Measurements from ENCODE around the gene NADSYN1.
"Not testable (repeated sequence)": the region's sequence is repeated elsewhere in the genome, so short reads cannot be mapped to it uniquely, and the experiment has no call there.

Gene NADSYN1

DNA sequence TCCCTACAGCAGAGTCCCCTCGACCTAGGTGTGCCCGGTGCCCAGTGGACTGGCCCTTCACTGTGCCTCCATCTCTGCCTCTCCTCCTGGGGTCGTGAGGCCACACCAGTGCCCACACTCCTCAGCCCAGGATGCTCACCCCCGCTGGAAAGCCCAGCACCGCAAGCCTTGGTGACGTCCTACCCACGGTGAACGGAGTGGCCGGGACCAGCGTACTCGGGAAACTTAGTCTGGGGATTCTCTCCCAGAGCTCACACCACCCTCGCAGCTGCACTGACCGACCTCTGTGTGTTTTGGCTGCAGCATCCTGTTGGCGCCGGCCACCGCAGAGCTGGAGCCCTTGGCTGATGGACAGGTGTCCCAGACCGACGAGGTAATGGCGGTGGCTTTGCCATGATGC lies 38.5 kb downstream of the NADSYN1 start:
- no peak for DNase-seq (ENCODE audit: low spot score)

DNA sequence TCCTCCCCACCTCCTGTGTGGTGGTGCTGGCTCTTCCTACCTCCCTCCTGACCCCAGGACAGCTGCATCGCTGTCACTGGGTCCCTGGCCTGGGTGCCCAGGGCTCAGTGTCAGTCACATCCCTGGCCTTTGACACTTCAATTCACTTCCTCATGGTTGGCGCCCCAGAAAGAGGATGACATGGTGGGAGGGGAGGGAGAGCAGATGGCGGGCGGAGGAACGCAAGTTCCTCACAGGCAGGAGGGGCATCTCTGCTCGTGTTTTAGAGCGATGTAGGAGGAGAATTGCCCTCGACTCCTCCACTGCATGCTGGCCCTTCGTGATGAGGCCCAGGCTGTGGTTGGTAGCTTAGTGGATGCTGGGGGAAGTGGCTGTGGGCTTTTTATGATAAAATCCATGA lies 38.9 kb downstream of the NADSYN1 start:
- no peak for DNase-seq (ENCODE audit: low spot score)

DNA sequence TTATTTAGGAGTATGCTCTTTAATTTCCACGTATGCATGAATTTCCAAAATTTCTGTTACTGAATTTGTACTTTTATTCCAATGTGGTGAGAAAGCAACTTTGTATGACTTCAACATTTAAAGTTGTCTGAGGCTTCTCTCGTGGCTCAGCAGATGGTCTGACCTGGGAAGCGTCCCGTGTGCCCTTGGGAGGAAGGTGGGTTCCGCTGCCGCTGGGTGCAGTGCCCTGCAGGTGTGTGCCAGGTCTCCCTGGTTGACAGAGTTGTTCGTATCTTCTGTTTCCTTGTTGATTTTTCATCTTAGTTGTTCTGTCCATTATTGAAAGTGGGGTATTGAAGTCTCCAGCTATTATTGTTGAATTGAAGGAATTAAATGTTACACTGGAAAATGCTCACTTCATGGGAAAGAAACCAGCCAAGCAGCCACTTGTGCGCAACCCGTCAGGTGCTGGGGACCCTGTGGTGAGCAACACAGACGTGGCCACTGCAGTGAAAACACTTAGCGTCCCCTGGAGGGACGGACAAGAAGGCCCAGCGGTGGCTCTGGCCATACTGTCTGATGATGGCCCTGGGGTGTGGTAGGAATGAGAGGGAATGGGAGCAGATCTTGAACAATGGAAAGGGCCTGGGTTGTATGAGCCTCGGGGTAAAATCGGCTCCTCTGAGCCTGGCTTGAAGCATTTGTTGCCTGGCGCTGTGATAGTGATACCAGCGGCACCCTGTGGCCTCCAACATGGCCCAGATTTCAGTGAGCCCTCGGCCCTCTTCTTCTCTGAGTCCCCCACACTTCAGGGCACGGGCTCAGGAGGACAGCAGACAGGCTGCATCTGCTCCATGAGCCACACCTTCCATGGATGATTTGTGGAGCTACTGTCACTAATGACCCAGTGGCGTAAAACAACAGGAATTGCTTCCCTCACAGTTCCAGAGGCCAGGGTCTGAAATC lies 42.6 kb downstream of the NADSYN1 start:
- DNase-seq (ENCODE audit: low spot score) = no peak

DNA sequence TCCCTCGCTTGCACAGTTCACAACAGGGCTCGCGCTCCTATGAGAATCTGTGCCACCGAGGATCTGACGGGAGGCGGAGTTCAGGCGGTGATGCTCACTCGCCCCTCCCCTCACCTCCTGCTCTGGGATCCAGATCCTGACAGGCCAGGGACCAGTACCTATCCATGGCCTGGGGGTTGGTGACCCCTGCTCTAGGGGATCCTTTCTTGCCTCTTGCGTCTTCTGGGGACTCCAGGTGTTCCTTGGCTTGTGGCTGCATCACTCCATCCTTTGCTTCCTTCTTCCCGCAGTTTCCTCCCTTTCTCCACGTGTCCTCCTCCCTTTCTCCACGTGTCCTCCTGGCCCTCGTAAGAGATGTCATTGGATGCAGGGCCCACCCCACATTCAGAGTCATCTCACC lies 43.4 kb downstream of the NADSYN1 start:
- no peak for DNase-seq (ENCODE audit: low spot score)

DNA sequence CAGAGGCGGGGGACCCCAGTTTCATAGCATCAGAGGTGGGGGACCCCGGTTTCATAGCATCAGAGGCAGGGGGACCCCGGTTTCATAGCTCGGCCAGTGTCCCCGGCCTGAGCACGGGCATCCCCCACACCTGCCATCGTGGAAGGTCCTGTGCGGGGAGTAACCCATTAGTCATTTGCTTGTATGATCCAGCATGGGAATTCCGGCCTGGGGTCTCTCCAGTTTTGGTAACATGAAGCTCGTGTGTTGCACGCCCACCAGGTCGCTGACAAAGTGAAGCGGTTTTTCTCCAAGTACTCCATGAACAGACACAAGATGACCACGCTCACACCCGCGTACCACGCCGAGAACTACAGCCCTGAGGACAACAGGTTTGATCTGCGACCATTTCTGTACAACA lies 45.1 kb downstream of the NADSYN1 start:
- no peak for DNase-seq (ENCODE audit: low spot score)

DNA sequence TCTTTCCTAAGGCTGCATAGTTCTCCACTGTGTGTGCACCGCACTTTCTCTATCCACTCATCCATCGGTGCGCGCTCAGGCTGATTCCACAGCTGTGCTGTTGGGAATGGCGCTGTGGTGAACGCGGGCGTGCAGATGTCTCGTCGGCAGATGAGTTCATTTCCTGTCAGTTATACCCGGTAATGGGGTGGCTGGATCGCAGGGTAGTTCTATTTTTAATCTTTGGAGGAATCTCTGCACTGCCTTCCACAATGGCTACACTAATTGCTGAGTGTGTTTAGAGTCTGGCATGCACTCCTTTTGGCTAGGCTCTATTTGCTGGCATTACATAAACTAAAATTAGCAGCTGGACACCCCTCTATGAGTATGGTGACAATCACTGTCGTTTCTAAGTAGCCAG lies 46.1 kb downstream of the NADSYN1 start:
- no peak for DNase-seq (ENCODE audit: low spot score)

DNA sequence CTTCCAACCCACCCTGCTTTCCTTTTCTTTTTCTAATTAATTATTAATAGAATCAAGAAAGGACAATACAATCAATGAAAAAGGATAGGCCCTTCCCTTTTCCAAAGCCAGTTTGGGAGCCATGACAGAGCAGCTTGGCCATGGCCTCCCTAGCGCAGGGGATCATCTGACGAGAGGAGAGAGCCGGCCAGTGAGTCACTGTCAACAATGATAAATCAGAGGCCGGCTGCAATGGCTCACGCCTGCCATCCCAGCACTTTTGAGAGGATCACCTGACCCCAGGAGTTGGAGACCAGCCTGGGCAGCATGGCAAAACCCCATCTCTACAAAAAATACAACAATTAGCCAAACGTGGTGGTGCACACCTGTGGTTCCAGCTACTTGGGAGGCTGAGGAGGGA lies 46.5 kb downstream of the NADSYN1 start:
- no peak for DNase-seq (ENCODE audit: low spot score)

DNA sequence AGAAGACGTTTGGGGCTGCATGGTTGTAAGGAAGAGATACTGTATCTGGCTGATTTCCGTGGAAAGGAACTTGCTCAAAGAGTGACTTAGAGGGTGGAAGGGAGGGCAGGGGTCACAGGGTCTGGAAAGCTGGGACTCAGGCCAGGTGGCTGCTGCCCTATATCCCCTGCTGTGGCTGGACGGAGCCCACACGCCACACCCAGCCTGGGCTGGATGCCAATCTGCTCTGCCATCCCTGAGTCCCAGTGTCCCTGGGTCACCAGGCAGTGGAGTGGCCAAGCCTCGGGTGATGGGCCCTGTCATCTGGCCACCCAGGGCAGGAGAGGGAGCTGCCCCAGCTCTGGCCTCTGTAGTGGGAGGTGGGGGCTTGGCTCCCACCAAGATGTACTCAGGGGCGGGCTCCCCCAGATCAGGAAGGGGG lies 47.6 kb downstream of the NADSYN1 start:
- no peak for DNase-seq (ENCODE audit: low spot score)

DNA sequence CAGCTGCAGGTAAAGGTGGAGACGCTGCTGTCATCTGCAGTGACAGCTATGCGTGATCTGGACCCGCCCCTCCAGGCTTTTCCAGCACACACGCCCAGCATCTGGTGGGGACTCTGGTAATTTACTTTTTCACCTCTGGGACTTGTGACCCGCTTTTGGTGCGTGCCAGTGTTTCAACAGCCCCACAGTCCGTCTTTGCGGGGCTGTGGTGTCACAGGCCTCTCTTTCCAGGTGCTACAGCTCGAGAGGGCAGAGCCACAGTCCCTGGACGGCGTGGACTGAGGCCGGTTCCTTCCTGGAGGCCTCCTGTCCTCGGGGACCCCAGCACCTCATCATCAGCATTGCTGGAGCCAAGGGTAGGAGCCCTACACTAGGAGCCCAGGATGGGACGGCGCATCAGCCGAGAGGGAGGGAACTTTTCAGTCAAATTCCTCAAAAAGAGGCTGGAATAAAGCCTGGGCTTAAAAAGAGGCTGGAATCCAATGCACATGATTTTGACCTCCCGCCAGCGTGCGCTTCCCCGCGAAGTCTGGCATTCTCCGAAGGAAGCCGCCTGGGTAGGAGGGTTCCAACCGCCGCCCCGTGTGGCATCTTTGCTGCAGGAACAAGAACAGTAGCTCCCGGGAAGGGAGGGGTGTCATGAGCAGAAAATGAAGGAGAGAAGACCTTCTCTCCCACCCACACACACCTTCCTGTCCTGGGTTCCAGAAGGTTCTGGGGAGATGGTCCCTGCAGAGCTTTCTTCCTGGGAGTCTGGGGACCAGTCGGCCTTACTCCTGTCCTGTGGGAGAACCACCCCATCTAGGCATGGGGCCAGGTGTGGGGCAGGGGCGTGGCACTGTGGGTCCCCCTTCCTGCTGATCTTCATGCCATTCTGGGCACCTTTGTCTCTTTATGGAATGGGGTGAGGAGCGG lies 48.3 kb downstream of the NADSYN1 start:
- no peak for DNase-seq (ENCODE audit: low spot score)

DNA sequence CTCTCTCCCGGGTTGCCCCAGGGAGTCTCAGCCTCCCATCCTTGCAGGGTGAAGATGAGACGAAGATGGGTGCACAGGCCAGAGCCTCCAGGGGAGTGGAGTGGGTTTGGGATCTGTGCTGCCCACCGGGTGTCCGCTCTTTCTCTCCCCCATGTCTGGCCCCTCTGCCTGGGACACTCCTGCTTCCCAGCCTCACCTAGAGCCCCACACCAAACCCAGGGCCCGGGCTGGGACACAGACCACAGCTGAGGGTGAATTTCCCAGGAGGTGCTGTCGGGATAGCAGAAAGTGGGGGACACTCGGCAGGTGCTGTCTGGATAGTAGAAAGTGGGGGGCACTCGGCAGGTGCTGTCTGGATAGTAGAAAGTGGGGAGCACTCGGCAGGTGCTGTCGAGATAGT lies 49.0 kb downstream of the NADSYN1 start:
- DNase-seq (ENCODE audit: low spot score) = no peak

DNA sequence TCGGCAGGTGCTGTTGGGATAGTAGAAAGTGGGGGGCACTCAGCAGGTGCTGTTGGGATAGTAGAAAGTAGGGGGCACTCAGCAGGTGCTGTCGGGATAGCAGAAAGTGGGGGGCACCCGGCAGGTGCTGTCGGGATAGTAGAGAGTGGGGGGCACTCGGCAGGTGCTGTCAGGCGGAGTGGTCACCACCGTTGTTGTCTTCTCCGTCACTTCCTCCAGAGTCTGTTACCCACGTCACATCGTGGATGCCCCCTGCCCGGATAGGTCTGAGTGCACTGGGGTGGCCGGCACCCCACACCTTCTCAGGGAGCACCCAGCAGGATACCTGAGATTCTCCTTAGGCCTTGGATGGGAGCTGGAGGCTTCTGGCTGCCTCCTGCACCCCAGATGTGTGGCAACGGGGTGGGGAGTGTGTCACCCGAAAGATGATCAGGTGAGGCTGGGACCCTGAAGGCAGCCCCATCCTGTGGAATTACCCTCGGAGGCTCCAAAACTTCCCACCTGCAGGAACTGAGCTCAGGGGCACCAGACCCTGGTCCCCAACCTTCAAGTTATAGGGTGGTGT lies 50.0 kb downstream of the NADSYN1 start:
- DNase-seq (ENCODE audit: low spot score) = no peak

DNA sequence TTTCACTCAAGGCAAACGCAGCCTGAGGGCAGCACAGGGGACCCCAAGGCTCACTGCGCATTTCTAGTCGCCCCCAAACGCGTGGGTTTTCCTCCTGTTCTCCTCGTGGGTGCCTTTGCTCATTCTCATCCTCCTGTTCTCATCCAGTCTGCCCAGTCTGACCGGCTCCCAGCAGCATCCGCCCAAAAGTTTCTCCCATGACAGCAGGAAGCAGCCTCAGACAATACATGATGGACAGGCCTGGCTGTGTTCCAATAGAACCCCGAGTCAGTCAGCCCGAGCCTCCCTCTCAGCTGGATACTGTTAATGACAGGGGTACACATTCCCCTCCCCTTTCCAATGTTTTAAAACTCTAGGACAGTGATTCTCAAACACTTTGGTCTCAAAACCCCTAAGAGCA lies 51.5 kb downstream of the NADSYN1 start:
- no peak for DNase-seq (ENCODE audit: low spot score)

DNA sequence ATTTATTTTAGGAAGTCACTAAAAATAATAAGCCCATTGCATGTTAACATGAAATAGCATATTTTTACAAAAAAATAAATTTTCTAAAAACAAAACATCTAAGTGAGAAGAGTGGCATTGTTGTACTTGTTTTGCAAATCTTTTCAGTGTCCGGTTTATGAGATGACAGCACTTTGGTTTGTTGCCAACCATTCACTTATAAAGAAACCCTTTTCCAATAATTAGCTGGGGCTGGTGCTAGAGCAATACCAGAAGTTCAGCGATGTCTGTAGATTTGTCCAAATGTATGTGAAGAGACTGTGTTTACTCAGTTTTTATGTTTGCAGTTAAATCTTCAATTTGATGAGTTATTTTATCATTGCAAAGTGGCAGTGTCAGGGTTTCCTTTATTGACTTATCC lies 52.0 kb downstream of the NADSYN1 start:
- no peak for DNase-seq (ENCODE audit: low spot score)

DNA sequence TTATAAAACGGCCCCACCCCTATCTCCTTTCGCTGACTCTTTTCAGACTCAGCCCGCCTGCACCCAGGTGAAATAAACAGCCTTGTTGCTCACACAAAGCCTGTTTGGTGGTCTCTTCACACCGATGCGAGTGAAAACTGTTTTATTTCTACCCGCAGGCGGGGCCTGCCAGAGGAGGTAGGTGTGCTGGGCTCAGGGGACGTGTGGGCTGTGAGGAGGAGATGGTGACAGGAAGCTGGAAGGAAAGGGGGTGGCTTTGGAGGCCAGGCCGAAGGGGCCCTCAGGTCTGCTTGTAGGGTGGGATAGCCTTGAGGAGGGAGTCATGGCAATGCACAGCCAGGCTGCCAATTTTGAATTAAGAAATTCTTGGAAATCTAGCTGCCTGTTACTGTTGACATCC lies 52.8 kb downstream of the NADSYN1 start:
- no peak for DNase-seq (ENCODE audit: low spot score)

DNA sequence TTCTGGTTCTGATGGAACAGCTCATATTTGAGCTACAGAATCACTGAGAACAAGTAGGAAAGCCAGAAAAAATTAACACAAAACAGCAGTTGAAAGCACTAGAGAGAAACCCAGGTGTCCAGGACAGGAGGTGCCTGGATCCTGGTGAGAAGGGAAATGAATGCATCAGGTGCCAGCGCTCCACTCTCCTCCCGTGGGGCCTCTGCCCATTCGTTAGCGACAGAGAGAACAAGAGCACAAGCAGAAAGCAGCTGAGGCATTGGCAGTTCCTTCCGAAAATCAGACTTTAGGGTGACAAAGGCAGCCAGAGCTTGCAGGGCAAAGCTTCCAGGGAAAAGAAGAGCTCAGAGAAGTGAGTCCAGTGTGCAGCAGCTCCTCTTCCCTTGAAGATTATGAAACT lies 54.1 kb downstream of the NADSYN1 start:
- DNase-seq (ENCODE audit: low spot score) = no peak

DNA sequence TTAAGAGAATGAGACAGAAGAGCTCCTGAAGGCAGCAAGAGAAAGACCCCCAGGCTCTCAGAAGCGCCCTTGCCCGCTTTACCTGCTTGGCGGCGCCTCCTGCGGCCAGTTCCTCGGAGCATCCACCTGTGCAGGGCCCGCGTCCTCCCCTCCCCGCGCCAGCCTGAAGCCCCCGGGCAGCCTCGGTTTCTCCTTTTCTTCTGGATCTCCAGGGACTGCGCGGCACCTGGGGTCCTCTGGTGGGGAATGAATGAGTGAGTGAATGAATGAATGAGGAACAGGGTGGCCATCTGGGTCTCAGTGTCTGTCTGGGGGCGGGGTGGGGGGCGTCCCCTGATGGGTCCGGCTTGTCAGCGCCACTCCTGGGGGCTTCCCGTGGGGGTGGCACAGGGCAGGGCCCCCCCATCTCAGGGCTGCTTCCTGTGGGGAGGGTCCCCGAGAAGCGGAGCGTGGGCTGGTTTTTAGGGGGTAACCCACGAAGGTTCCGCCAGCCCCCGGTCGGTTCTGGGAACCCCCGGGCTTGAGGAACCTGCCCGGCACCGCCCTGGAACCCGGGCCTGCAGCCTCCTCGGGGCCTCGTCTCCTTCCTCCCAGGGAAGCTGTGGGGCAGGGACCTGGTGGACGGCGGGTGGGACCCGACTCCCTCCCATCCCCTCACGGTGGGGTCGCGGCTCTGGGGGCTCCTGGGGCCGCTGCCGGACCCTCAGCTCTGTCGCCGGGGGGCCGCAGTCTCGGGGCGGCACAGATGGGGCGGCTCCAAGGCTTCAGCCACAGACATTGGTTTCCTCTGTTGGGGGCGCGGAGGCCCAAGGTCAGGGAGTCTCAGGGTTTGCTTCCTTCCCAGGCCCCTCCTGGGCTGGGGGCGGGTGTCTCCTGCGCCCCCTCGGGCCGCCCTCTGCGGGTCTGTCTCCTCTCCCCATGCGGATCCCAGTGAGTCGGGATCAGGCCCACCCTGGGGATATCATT lies 65.8 kb downstream of the NADSYN1 start:
- DNase-seq (ENCODE audit: low spot score) = no peak

DNA sequence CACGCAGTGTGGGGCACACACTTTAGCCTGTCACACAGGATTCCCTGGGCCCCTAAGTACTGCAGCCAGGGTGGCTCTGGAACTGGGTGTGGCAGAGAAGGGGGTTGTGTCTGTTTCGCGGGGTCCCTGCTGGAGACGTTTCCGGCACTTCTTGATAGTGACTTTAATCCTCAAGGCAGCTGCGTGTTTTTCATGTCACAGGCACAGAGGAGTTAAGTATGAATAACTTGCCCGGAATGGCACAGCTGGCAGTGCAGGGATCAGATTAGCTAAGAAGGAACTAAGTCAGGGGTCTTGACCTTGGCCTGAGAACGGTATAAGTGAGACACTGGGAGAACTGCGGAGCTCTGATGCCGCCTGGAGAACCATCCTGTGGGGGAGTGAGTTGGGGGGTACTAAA lies 66.5 kb downstream of the NADSYN1 start:
- no peak for DNase-seq (ENCODE audit: low spot score)

DNA sequence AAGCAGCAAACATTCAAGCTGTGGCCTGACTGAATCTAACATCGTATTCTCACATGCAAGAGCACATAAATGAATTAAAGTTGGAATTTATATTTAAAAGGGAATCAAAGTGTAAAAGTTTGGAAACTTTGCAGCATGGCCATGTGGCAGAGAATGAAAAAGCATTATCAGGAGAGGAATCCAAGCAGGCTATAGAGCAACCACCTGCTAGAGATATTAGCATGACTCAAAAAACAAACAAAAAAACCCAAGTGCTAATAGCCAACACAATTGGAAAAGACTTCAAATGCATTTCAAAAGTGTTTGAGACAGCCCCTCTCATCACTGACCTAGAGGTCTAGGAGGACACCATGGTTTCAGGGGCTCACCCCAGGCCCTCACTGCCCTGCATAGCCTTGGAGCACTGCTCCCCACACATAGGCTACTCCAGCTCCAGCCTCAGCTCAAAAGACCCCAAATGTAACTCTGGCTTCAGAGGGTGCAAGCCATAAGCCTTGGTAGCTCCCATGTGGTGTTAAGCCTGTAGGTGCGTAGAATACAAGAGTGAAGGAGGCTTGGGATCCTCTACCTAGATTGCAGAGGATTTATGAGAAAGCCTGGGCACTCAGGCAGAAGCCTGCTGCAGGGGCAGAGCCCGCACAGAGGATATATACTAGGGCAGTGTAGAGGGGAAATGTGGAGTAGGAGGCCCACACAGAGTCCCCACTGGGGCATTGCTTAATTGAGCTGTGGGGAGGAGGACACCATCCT lies 72.4 kb downstream of the NADSYN1 start:
- DNase-seq (ENCODE audit: low spot score) = no peak

DNA sequence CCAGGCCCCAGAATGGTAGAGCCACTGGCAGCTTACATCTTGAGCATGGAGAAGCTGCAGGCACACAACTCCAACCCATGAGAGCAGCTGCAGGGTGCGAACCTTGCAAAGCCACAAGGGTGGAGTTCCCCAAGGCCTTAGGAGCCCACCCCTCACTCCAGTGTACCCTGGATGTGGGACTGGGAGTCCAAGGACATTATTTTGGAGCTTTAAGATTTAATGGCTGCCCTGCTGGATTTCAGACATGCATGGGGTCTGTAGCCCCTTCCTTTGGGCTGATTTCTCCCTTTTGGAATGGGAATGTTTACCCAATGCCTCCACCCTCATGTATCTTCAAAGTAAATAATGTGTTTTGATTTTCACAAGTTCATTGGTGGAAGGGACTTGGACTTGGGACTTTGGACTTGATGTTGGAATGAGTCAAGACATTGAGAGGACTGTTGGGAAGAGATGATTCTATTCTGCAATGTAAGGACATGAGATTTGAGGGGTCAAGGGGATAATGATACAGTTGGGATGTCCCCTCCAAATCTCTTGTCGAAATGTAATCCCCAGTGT lies 73.0 kb downstream of the NADSYN1 start:
- no peak for DNase-seq (ENCODE audit: low spot score)

DNA sequence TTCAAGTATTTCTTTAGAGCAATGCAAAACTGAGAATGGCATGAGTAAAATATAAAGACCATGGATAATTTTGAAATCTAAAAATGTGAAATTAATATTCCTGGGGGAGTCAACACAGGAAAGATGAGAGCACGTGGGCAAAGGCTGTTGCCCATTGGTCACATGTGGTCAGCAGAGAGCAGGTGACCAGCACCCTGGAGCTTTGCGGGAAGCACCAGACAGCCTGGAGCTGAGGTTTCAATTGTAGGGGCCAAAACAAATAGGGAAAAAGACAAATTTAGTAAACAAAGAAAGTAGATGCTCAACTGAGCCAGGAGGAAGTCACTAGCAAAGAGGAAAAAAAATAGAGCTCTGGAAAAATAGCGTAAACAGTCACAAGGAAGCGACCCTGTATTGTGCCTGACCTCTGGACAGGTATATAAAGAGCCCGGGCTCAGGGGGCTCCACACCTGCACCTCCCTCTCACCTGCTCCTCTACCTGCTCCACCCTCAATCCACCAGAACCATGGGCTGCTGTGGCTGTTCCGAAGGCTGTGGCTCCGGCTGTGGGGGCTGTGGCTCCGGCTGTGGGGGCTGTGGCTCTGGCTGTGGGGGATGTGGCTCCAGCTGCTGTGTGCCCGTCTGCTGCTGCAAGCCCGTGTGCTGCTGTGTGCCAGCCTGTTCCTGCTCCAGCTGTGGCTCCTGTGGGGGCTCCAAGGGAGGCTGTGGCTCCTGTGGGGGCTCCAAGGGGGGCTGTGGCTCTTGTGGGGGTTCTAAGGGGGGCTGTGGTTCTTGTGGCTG lies 74.0 kb downstream of the NADSYN1 start, which contains the start of gene KRTAP5-7:
Gene KRTAP5-7, plus strand, starts transcription at position 472 of the 780 bp plus-strand sequence. Its CDS starts 34 bp downstream, at position 506.
- not testable (repeated sequence) for DNase-seq (ENCODE audit: low spot score)

Measured in hematopoietic multipotent progenitor cell treated with erythropoietin and hydrocortisone succinate and interleukin-3 and kit ligand, for 17 days (in vitro differentiated cells).